Liver (tissue), 3 donors: ENCODE measurements around the gene HSD17B4.

Source experiments
- HNF4G ChIP-seq: IDR thresholded peaks from 2 replicates; pipeline ENCODE4 v1.6.1; 2016; ENCODE audit warnings: antibody characterized with exemption
- JUND ChIP-seq, 2 donors: IDR thresholded peaks; 2 replicates each; pipeline ENCODE4 v1.6.1; 2016; ENCODE audit warnings: antibody characterized with exemption in 2 of 2
- MAX ChIP-seq: IDR thresholded peaks from 2 replicates; pipeline ENCODE4 v1.6.1; 2016; ENCODE audit warnings: antibody characterized with exemption
- RAD21 ChIP-seq, 2 donors: IDR thresholded peaks; 2 replicates each; pipeline ENCODE4 v1.6.1; 2016; ENCODE audit warnings: antibody characterized with exemption in 2 of 2, mild to moderate bottlenecking in 2 of 2
- RXRA ChIP-seq, 2 donors: IDR thresholded peaks; 2 replicates each; pipeline ENCODE4 v1.6.1; 2017 to 2018; ENCODE audit warnings: antibody characterized with exemption in 2 of 2, mild to moderate bottlenecking in 1 of 2
- SP1 ChIP-seq: IDR thresholded peaks from 2 replicates; pipeline ENCODE4 v1.6.1; 2018; ENCODE audit warnings: antibody characterized with exemption, mild to moderate bottlenecking
- TAF1 ChIP-seq: conservative IDR thresholded peaks from 2 replicates; pipeline ENCODE4 v1.6.1; 2016; ENCODE audit warnings: antibody characterized with exemption, mild to moderate bottlenecking
- YY1 ChIP-seq: IDR thresholded peaks from 2 replicates; pipeline ENCODE4 v1.6.1; 2016; ENCODE audit warnings: antibody characterized with exemption, mild to moderate bottlenecking
- TF ChIP-seq, protein P1 (sequence below): fragments of 150-350 bp; IDR thresholded peaks from 2 replicates; pipeline ENCODE4 v1.5.1; 2017; ENCODE audit warnings: improper control_type of control experiment, low read depth, low read length; ENCODE audit not compliant: missing input control
- TF ChIP-seq, protein P2 (sequence below): IDR thresholded peaks from 2 replicates; pipeline ENCODE4 v1.6.1; 2016; ENCODE audit warnings: antibody characterized with exemption
- TF ChIP-seq, protein P3 (sequence below): IDR thresholded peaks from 2 replicates; pipeline ENCODE4 v1.6.1; 2016; ENCODE audit warnings: antibody characterized with exemption, mild to moderate bottlenecking
- TF ChIP-seq, protein P4 (sequence below): IDR thresholded peaks from 2 replicates; pipeline ENCODE4 v1.6.1; 2016; ENCODE audit warnings: antibody characterized with exemption
- donor health status: healthy.
- donor health status: healthy.

GRCh38 chr5:119412279-119413227 is 39.7 kb upstream of the HSD17B4 start:
- TF ChIP-seq, protein P1, sequence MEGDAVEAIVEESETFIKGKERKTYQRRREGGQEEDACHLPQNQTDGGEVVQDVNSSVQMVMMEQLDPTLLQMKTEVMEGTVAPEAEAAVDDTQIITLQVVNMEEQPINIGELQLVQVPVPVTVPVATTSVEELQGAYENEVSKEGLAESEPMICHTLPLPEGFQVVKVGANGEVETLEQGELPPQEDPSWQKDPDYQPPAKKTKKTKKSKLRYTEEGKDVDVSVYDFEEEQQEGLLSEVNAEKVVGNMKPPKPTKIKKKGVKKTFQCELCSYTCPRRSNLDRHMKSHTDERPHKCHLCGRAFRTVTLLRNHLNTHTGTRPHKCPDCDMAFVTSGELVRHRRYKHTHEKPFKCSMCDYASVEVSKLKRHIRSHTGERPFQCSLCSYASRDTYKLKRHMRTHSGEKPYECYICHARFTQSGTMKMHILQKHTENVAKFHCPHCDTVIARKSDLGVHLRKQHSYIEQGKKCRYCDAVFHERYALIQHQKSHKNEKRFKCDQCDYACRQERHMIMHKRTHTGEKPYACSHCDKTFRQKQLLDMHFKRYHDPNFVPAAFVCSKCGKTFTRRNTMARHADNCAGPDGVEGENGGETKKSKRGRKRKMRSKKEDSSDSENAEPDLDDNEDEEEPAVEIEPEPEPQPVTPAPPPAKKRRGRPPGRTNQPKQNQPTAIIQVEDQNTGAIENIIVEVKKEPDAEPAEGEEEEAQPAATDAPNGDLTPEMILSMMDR: no peak
- TF ChIP-seq, protein P2, sequence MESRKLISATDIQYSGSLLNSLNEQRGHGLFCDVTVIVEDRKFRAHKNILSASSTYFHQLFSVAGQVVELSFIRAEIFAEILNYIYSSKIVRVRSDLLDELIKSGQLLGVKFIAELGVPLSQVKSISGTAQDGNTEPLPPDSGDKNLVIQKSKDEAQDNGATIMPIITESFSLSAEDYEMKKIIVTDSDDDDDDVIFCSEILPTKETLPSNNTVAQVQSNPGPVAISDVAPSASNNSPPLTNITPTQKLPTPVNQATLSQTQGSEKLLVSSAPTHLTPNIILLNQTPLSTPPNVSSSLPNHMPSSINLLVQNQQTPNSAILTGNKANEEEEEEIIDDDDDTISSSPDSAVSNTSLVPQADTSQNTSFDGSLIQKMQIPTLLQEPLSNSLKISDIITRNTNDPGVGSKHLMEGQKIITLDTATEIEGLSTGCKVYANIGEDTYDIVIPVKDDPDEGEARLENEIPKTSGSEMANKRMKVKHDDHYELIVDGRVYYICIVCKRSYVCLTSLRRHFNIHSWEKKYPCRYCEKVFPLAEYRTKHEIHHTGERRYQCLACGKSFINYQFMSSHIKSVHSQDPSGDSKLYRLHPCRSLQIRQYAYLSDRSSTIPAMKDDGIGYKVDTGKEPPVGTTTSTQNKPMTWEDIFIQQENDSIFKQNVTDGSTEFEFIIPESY: no peak
- no peak for TF ChIP-seq HNF4G
- TF ChIP-seq JUND (IDR thresholded peaks at IDR 0.05): no peak
- TF ChIP-seq RXRA (IDR thresholded peaks at IDR 0.05): no peak
- TF ChIP-seq, protein P3, sequence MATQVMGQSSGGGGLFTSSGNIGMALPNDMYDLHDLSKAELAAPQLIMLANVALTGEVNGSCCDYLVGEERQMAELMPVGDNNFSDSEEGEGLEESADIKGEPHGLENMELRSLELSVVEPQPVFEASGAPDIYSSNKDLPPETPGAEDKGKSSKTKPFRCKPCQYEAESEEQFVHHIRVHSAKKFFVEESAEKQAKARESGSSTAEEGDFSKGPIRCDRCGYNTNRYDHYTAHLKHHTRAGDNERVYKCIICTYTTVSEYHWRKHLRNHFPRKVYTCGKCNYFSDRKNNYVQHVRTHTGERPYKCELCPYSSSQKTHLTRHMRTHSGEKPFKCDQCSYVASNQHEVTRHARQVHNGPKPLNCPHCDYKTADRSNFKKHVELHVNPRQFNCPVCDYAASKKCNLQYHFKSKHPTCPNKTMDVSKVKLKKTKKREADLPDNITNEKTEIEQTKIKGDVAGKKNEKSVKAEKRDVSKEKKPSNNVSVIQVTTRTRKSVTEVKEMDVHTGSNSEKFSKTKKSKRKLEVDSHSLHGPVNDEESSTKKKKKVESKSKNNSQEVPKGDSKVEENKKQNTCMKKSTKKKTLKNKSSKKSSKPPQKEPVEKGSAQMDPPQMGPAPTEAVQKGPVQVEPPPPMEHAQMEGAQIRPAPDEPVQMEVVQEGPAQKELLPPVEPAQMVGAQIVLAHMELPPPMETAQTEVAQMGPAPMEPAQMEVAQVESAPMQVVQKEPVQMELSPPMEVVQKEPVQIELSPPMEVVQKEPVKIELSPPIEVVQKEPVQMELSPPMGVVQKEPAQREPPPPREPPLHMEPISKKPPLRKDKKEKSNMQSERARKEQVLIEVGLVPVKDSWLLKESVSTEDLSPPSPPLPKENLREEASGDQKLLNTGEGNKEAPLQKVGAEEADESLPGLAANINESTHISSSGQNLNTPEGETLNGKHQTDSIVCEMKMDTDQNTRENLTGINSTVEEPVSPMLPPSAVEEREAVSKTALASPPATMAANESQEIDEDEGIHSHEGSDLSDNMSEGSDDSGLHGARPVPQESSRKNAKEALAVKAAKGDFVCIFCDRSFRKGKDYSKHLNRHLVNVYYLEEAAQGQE: no peak
- no peak for TF ChIP-seq TAF1
- no peak for TF ChIP-seq MAX
- no peak for TF ChIP-seq YY1
- no peak for TF ChIP-seq SP1
- TF ChIP-seq RAD21 (IDR thresholded peaks at IDR 0.05): no peak
- TF ChIP-seq, protein P4, sequence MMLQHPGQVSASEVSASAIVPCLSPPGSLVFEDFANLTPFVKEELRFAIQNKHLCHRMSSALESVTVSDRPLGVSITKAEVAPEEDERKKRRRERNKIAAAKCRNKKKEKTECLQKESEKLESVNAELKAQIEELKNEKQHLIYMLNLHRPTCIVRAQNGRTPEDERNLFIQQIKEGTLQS: no peak
